D341Med (cell line): Measurements from ENCODE around the gene TSC22D1.

Source experiments
- DNase-seq: peaks from one replicate; pipeline ENCODE4 v3.0.0; 2012; ENCODE audit warnings: low spot score

Gene TSC22D1

DNA sequence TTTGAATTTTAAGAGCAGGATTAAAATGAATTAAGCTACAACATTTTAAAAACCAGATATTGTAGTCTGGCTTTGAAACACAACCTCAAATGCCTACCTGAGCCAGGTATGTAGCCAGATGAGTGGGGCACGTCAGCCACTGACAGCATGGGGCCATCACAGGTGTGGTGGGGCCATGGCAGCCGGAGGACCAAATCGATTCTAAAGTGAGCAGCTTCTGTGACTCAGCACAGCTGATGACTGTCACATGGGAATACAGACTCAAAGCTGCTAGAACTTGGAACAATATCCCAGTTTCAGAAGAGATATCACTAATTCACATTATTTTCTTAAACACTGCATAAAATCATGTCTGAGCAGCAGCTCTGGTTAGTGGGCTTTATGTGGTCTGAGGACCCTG is 149.7 kb downstream of the TSC22D1 start:
- no peak for DNase-seq

GRCh38 chr13:44425815-44426078 is 150.4 kb downstream of the TSC22D1 start:
- no peak for DNase-seq

DNA sequence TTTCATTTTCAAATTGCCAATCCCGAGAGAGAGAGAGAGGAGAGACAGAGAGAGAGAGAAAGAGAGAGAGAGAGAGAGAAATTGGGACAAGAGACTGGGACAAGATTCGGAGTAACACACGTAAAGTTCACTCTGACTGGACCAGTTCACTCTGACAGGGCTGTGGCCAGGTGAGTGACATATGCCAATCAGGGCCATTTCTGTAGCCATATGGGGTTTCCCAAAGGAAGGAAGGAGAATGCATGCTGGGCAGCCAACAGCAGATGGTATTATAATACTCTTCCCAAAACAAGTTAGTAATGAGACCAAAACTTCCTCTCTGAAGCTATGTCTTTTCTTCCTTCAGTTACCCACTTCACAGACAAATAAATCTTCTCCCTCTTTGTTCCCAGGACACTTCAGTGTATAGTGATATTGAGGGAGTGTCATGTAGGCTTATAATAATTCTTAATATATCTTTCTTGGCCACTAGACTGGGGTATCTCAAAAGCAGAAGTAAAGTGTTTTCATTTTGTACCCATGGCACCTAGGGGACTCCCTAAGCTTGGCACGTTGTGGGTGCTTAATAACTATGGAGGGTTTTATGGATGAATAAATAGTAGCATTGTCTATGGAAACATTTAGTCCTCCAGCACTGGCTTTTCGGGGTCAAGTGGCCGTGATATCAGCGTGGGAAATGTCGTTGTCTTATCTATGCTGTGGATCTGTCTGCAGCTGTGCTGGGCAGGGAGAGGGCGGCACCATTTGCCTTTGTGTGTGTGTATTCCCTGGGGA is 150.9 kb downstream of the TSC22D1 start:
- no peak for DNase-seq

GRCh38 chr13:44423824-44424223 is 152.3 kb downstream of the TSC22D1 start:
- no peak for DNase-seq

GRCh38 chr13:44422755-44423643 is 153.1 kb downstream of the TSC22D1 start:
- DNase-seq = no peak

- DNase-seq = no peak
Measured at GRCh38 chr13:44421853-44422525, 154.1 kb downstream of the TSC22D1 start.

GRCh38 chr13:44420376-44421220 is 155.5 kb downstream of the TSC22D1 start:
- no peak for DNase-seq

DNA sequence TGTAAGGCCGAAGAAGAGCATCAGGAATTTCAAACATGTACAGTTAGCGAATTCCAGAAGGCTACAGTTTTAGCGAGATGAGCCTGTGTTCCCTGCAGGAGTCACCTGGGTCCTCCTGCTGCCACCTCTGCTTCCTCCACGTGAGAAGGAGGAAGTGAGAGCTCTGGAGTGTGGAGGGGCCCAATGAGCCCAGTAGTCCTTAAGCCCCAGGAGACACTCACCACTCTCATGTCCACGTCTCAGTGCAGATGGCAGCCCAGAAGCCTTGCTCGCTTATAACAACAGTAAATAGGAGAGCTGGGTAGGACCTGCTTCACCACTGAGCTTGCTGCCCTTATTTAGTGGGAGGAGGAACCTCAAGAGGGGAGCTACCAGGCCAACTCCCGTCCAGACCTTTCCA is 158.3 kb downstream of the TSC22D1 start:
- no peak for DNase-seq

GRCh38 chr13:44417446-44417845 is 158.7 kb downstream of the TSC22D1 start:
- no peak for DNase-seq

- DNase-seq = no peak
Measured at GRCh38 chr13:44416744-44417143, 159.4 kb downstream of the TSC22D1 start.

DNA sequence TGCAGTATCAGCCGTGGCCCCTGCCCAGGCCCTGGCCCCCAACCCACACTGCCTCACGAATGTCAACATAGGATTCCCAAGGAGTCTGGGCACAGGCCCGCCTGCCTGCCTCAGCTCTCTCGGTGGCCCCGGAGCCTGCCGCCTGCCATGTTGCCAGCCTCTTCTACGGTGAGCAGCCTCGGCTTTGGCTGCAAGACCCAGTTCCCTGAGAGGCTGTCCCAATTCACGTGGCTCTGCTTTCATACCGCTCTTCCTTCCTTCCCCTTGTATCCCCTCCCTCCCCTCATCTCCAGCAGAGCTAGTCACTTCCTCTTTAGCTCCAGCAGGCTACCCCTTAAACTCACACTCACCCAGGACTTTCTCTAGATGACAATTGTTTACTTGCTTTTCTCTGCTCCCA is 159.8 kb downstream of the TSC22D1 start:
- no peak for DNase-seq

DNA sequence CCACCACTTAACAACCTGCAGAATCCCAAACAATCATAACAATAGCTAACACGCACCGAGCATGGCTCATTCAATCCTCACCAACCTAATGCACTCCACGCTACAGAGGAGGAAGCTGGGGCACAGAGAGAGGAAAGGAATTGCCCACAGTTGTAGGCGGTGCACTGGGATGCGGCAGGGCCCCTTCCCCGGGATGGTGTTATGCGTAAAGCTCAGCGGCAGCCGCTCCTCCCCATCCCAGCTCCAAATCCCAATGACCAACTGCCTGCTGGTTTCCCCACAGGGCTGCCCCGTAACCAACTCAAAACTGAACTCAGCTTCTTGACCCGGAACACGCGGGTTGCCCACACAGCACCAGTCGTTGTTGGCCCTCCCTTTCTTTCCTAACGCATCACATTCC is 160.3 kb downstream of the TSC22D1 start:
- no peak for DNase-seq

GRCh38 chr13:44414716-44415115 is 161.4 kb downstream of the TSC22D1 start:
- DNase-seq = no peak

DNA sequence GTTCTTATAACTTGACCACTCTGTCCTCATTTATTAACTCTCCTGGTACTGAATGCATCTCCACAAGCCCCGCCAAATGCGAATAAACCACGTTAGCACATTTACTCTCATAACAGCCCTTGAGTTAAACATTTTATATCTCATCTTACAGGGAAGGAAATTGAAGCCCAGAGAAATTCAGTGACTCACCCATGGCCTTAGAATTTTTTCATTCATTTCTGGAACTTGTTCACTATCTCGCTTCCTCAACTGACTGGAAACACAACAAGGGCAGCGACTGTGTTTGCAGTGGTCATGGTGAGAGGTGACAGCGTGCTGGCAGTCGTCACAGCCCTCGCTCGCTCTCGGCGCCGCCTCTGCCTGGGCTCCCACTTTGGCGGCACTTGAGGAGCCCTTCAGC is 163.0 kb downstream of the TSC22D1 start:
- no peak for DNase-seq

GRCh38 chr13:44412346-44412935 is 163.7 kb downstream of the TSC22D1 start:
- no peak for DNase-seq

GRCh38 chr13:44411841-44412240 is 164.3 kb downstream of the TSC22D1 start:
- no peak for DNase-seq

GRCh38 chr13:44410328-44410859 is 165.7 kb downstream of the TSC22D1 start:
- no peak for DNase-seq

DNA sequence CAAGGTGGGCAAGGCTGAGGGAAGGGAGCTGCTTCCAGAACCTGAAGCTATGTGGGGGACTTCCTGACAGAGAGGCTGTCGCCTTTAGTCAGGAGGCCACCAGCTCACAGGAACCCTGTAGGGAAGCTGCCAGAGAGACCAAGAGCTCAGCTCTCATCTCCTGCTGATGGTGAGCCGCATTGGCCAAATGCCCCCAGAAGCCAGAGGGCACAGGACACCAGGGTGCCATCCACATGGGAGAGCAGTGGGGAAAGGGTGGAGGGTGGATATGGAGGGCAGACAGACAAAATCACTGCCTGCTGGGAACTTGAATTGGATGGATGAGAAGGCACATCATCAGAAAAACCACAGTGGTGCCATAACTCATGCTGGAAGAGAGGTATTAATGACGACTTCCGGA is 166.5 kb downstream of the TSC22D1 start:
- no peak for DNase-seq

- DNase-seq = no peak
Measured at GRCh38 chr13:44407891-44408290, 168.2 kb downstream of the TSC22D1 start.

DNA sequence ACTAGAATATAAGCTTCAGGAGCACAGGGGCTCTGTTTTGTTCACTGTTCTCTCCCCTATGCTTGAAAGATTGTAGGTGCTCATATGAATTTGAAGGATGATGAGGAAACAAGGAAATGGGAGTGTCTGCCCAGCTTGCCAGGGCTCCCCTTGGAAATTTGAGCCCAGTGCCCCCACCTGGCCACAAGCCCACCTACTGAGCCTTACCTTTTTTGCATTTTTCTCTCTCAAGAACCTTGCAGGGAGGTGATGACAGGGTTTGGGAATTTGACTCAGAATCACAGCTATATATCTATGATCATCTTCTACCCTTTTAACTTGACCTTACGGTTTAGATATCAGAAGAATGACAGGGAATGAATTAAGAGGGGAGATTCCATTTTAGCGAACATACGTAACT is 168.8 kb downstream of the TSC22D1 start:
- no peak for DNase-seq

DNA sequence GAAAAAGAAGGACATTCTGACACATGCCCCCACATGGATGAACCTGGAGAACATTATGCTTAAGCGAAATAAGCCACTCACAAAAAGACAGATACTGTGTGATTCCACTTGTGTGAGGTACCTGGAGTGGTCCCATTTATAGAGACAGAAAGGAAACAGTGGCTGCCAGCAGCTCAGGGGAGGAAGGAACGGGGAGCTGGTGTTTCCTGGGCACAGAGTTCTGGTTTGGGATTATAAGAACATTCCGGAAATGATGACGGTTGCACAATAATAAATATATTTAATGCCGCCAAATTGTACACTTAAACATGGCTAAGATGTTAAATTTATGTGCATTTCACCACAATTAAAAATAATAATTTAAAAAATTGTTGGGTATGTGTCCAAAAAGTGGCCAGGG is 169.5 kb downstream of the TSC22D1 start:
- DNase-seq = no peak
